Measurements from ENCODE around the gene NMT1.

Gene NMT1

DNA sequence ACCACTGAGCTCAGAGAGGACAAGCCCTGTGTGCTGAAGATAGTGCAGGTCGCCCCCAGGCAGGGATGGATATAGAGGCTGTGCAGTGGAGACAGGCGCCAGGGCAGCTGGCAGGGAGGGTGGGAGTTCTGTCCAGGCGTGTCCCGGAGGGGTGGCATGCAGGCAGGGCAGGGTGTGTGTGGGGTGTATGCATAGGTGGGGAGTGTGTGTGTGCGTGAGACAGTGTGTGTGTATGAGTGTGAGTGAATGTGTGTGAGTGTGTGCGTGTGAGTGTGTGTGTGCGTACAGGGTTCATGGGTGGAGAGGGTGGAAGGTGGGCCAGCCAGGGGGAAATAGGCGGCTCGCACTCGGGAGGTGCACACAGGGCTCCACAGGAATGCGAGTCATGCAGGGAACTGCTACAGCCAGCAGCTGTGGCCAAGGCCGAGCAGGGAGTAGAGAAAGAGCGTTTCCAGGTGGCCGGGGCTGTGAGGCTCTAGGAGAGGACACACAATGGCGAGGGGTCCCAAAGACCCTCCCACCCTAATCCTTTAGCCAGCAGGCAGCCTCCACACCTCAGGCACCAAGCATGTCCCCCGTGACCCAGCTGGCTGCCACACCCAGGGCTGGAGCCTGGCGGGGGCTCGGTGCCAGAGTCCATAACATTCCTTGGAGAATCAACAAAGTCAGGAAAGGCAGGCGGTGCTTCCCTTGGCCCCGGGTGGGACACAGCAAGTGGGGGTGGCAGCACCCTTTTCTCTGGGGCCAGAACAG, 66.6 kb downstream of the NMT1 start:
- TF ChIP-seq, protein P1, sequence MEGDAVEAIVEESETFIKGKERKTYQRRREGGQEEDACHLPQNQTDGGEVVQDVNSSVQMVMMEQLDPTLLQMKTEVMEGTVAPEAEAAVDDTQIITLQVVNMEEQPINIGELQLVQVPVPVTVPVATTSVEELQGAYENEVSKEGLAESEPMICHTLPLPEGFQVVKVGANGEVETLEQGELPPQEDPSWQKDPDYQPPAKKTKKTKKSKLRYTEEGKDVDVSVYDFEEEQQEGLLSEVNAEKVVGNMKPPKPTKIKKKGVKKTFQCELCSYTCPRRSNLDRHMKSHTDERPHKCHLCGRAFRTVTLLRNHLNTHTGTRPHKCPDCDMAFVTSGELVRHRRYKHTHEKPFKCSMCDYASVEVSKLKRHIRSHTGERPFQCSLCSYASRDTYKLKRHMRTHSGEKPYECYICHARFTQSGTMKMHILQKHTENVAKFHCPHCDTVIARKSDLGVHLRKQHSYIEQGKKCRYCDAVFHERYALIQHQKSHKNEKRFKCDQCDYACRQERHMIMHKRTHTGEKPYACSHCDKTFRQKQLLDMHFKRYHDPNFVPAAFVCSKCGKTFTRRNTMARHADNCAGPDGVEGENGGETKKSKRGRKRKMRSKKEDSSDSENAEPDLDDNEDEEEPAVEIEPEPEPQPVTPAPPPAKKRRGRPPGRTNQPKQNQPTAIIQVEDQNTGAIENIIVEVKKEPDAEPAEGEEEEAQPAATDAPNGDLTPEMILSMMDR (IDR thresholded peaks at IDR 0.05; ENCODE audit: low read depth, low read length), result no peak
- no peaks in the 10 kb centered on the region for H3K9me3 ChIP-seq
- H3K27me3 ChIP-seq, result no peaks in the 10 kb centered on the region
- H3K36me3 ChIP-seq, result no peaks in the 10 kb centered on the region
- DNase-seq, result peak; percentile 49
- H3K4me3 ChIP-seq (ENCODE audit: low read depth, low read length), result no peak overlapping the region
- H3K4me1 ChIP-seq, result peaks cover 14% of the 10 kb centered on the region

DNA sequence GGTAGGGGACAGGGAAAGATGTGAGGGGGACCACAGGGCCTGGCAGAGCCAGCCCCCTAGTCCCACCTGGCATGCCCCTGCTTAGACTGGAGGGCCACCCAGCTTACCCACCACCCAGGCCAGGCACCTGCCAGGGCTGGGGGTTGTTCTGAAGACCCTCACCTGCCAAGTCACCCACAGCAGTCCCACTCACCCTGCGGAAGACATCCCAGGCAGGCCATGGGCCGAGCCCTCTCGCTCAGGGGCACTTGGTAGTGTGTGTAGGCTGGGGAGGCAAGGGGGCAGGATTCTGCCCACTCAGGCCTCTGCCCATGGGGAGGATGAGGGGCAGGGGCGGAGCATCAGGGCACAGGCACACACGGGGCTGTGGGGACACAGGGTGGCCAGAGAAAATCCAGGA, 67.2 kb downstream of the NMT1 start:
- TF ChIP-seq, protein P1 (IDR thresholded peaks at IDR 0.05; ENCODE audit: low read depth, low read length), result no peak
- no peaks in the 10 kb centered on the region for H3K36me3 ChIP-seq
- no peaks in the 10 kb centered on the region for H3K9me3 ChIP-seq
- peaks cover 14% of the 10 kb centered on the region for H3K4me1 ChIP-seq
- no peaks in the 10 kb centered on the region for H3K27me3 ChIP-seq
- no peak overlapping the region for H3K4me3 ChIP-seq (ENCODE audit: low read depth, low read length)
- no peak for DNase-seq

DNA sequence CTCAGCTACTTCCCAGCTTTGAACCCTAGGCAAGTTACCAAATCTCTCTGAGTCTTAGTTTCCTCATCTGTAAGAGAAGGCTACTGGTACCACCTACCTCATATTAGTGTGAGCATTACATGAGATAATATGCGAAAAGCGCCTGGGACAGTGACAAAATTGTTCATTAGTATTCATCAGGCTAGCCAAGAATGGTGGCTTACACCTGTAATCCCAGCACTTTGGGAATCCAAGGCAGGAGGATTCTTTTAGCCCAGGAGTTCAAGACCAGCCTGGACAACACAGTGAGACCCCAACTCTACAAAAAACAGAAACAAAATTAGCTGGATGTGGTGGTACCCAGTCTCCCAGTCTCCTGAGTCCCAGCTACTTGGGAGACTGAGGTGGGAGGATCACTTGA, 67.9 kb downstream of the NMT1 start:
- no peaks in the 10 kb centered on the region for H3K27me3 ChIP-seq
- no peaks in the 10 kb centered on the region for H3K9me3 ChIP-seq
- no peak overlapping the region for H3K4me3 ChIP-seq (ENCODE audit: low read depth, low read length)
- no peaks in the 10 kb centered on the region for H3K36me3 ChIP-seq
- peaks cover 7% of the 10 kb centered on the region for H3K4me1 ChIP-seq
- DNase-seq, result no peak
- TF ChIP-seq, protein P1 (IDR thresholded peaks at IDR 0.05; ENCODE audit: low read depth, low read length), result no peak

DNA sequence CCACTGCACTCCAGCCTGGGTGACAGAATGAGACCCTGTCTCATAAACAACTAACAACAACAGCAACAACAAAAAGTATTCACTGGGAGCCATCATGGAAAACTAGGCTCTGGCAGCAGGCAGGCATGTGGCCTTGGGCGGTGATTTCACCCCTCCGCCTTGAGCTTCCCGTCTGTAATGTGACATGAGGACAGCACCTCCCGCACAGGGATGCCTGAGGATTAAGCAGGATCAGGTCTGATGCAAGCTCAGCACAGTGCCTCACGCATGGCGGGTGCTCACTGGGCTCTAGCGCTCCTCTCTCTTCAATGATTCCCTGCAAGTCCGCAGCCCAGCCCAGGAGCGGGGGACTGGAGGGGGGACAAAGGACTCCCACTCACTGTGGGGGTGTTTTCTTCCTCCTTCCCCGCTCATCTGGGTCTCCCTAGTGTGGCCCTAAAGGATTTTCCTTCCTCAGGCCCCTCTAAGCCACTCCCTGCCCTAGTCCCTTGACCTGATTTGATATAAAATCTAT, 68.4 kb downstream of the NMT1 start:
- TF ChIP-seq, protein P1 (IDR thresholded peaks at IDR 0.05; ENCODE audit: low read depth, low read length), result no peak
- Histone ChIP-seq H3K4me1 (peaks cover 2% of the 10 kb centered on the region), H3K4me3 (ENCODE audit: low read depth, low read length) (no peak overlapping the region), H3K27me3 (no peaks in the 10 kb centered on the region), H3K36me3 (no peaks in the 10 kb centered on the region), H3K9me3 (no peaks in the 10 kb centered on the region)
- no peak for DNase-seq

DNA sequence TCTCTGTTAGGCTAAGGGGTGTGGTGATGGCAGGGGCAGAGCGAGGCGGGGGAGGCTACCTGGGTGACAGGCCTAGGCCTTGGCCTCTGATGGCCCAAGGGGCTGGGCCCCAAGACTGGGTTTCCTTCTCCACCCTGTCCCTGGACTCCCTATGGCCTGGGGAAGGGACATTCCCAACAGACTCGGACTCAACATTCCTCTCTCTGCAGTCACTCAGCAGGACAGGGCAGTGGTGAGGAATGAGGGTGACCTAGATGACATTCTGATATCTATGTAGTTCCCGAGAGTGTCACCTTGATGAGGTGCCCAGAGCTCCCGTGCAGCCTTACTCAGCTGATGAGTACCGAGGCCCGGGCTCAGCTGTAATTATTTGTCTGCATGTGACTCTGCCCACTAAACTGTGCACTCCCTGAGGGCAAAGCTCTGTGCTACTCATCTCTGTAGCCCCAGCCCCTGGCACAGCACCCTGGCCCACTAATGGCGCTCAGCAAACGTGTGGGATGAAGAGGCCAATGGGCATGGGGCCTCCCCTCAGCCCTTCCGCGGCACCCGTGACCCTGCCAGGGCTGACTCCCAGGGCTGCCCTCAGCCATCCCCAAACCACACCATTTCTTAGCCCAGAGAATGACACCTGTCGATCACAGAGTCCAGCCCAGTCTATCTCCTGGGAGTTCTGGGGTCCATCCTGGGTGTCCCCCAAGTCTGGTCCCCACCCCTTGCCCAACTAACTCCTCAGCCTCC, 69.0 kb downstream of the NMT1 start:
- no peaks in the 10 kb centered on the region for H3K4me1 ChIP-seq
- DNase-seq, result no peak
- H3K4me3 ChIP-seq (ENCODE audit: low read depth, low read length), result no peak overlapping the region
- TF ChIP-seq, protein P1 (IDR thresholded peaks at IDR 0.05; ENCODE audit: low read depth, low read length), result no peak
- no peaks in the 10 kb centered on the region for H3K27me3 ChIP-seq
- no peaks in the 10 kb centered on the region for H3K36me3 ChIP-seq
- H3K9me3 ChIP-seq, result no peaks in the 10 kb centered on the region

All from BE2C (cell line).